ENCODE measurements around the gene FZD7. TPM values are rescaled to one million over a fixed set of nuclear protein-coding genes. Genes with fewer than 3 reads are reported as not detected.

FZD7 gene
- total and polyA plus RNA-seq, 2 experiments from 2014 or later, result 9.4 to 21.8 TPM

GRCh38 chr2:202043475-202043874 is 9.8 kb downstream of the FZD7 start:
- Histone ChIP-seq H3K4me1 (ENCODE audit: low read depth) (peaks cover 33% of the 10 kb centered on the region), H3K27ac (no peak overlapping the region), H3K36me3 (no peaks in the 10 kb centered on the region), H3K4me3 (no peak overlapping the region), H3K9me3 (ENCODE audit: low read depth) (no peaks in the 10 kb centered on the region), H3K27me3 (no peaks in the 10 kb centered on the region)
- DNase-seq (ENCODE audit: low read depth in 1 of 2, low spot score in 1 of 2), result no peak
- no peak for TF ChIP-seq CTCF (IDR thresholded peaks at IDR 0.05; ENCODE audit: low read depth, low read length)

GRCh38 chr2:202044777-202045176 is 11.1 kb downstream of the FZD7 start:
- Histone ChIP-seq H3K27me3 (no peaks in the 10 kb centered on the region), H3K4me3 (no peak overlapping the region), H3K36me3 (no peaks in the 10 kb centered on the region)

GRCh38 chr2:202046572-202046971 is 12.9 kb downstream of the FZD7 start:
- H3K9me3 ChIP-seq (ENCODE audit: low read depth), result no peaks in the 10 kb centered on the region
- DNase-seq (ENCODE audit: low read depth in 1 of 2, low spot score in 1 of 2), result no peak
- no peak for TF ChIP-seq CTCF (IDR thresholded peaks at IDR 0.05; ENCODE audit: low read depth, low read length)

More at GRCh38 chr2:202044777-202045176, 11.1 kb downstream of the FZD7 start:
- no peaks in the 10 kb centered on the region for H3K9me3 ChIP-seq (ENCODE audit: low read depth)
- no peak for DNase-seq (ENCODE audit: low read depth in 1 of 2, low spot score in 1 of 2)
- no peak overlapping the region for H3K27ac ChIP-seq
- peaks cover 25% of the 10 kb centered on the region for H3K4me1 ChIP-seq (ENCODE audit: low read depth)
- TF ChIP-seq CTCF (IDR thresholded peaks at IDR 0.05; ENCODE audit: low read depth, low read length), result no peak

GRCh38 chr2:202049092-202049728 is 15.6 kb downstream of the FZD7 start:
- no peak overlapping the region for H3K27ac ChIP-seq
- H3K36me3 ChIP-seq, result no peaks in the 10 kb centered on the region
- TF ChIP-seq CTCF (IDR thresholded peaks at IDR 0.05; ENCODE audit: low read depth, low read length), result no peak
- no peak overlapping the region for H3K4me3 ChIP-seq
- peaks cover 20% of the 10 kb centered on the region for H3K4me1 ChIP-seq (ENCODE audit: low read depth)
- no peaks in the 10 kb centered on the region for H3K27me3 ChIP-seq
- H3K9me3 ChIP-seq (ENCODE audit: low read depth), result no peaks in the 10 kb centered on the region
- DNase-seq (ENCODE audit: low read depth in 1 of 2, low spot score in 1 of 2), result no peak

More at GRCh38 chr2:202046572-202046971, 12.9 kb downstream of the FZD7 start:
- peaks cover 20% of the 10 kb centered on the region for H3K4me1 ChIP-seq (ENCODE audit: low read depth)
- H3K4me3 ChIP-seq, result no peak overlapping the region
- no peaks in the 10 kb centered on the region for H3K27me3 ChIP-seq
- H3K36me3 ChIP-seq, result no peaks in the 10 kb centered on the region
- no peak overlapping the region for H3K27ac ChIP-seq

- DNase-seq (ENCODE audit: low read depth in 1 of 2, low spot score in 1 of 2), result no peak
- H3K4me1 ChIP-seq (ENCODE audit: low read depth), result peaks cover 20% of the 10 kb centered on the region
- no peaks in the 10 kb centered on the region for H3K36me3 ChIP-seq
- H3K27me3 ChIP-seq, result no peaks in the 10 kb centered on the region
- H3K4me3 ChIP-seq, result no peak overlapping the region
- no peak overlapping the region for H3K27ac ChIP-seq
- H3K9me3 ChIP-seq (ENCODE audit: low read depth), result no peaks in the 10 kb centered on the region
- TF ChIP-seq CTCF (IDR thresholded peaks at IDR 0.05; ENCODE audit: low read depth, low read length), result no peak
These were observed 16.2 kb downstream of the FZD7 start for GRCh38 chr2:202049840-202050239.
